CD4-positive, alpha-beta T cell treated with Interleukin-10 for 1 hour (primary cell): Measurements from ENCODE around the gene ITGA1.

Source experiments
- DNase-seq: peaks from one replicate; pipeline ENCODE4 v3.0.0-alpha.2; 2020

ITGA1 gene

GRCh38 chr5:53006911-53007890 is 219.5 kb downstream of the ITGA1 start:
- no peak for DNase-seq

GRCh38 chr5:53008751-53009150 is 221.0 kb downstream of the ITGA1 start:
- DNase-seq, result no peak
